ENCODE measurements around the gene TNS3. TPM values are rescaled to one million over a fixed set of nuclear protein-coding genes. Genes with fewer than 3 reads are reported as not detected.

TNS3 gene
- total RNA-seq, 1 donor from 2014 or later = 43.2 TPM

GRCh38 chr7:47307311-47307710, 274.6 kb downstream of the TNS3 start:
- ATAC-seq (ENCODE audit: poor library complexity) = no peak
- no peak for DNase-seq
- intact Hi-C loops (cut with DNase I) = no loop called here

GRCh38 chr7:47304727-47305719, 276.9 kb downstream of the TNS3 start:
- intact Hi-C loops (cut with DNase I) = no loop called here
- DNase-seq = no peak
- peak; percentile 83 for ATAC-seq (ENCODE audit: poor library complexity)

GRCh38 chr7:47303695-47304453, 278.0 kb downstream of the TNS3 start:
- intact Hi-C loops (cut with DNase I) = no loop called here
- ATAC-seq (ENCODE audit: poor library complexity) = no peak
- DNase-seq = no peak

- intact Hi-C loops (cut with DNase I) = no loop called here
- no peak for DNase-seq
- ATAC-seq (ENCODE audit: poor library complexity) = no peak
Measured at GRCh38 chr7:47303014-47303694, 278.8 kb downstream of the TNS3 start.

- no peak for DNase-seq
- intact Hi-C loops (cut with DNase I) = no loop called here
- no peak for ATAC-seq (ENCODE audit: poor library complexity)
Measured at GRCh38 chr7:47302560-47302959, 279.4 kb downstream of the TNS3 start.

- ATAC-seq (ENCODE audit: poor library complexity) = no peak
- intact Hi-C loops (cut with DNase I) = no loop called here
- no peak for DNase-seq
Measured at GRCh38 chr7:47301657-47302295, 280.1 kb downstream of the TNS3 start.

- DNase-seq (no peak), ATAC-seq (ENCODE audit: poor library complexity) (no peak)
- intact Hi-C loops (cut with DNase I) = no loop called here
Measured at GRCh38 chr7:47301105-47301477, 280.8 kb downstream of the TNS3 start.

- DNase-seq (no peak), ATAC-seq (ENCODE audit: poor library complexity) (no peak)
- intact Hi-C loops (cut with DNase I) = no loop called here
Measured at GRCh38 chr7:47300472-47301104, 281.3 kb downstream of the TNS3 start.

- DNase-seq (no peak), ATAC-seq (ENCODE audit: poor library complexity) (no peak)
- intact Hi-C loops (cut with DNase I) = no loop called here
Measured at GRCh38 chr7:47299496-47299895, 282.4 kb downstream of the TNS3 start.

GRCh38 chr7:47298636-47299035, 283.3 kb downstream of the TNS3 start:
- DNase-seq (no peak), ATAC-seq (ENCODE audit: poor library complexity) (no peak)
- intact Hi-C loops (cut with DNase I) = no loop called here

- ATAC-seq (ENCODE audit: poor library complexity) (no peak), DNase-seq (no peak)
- intact Hi-C loops (cut with DNase I) = no loop called here
Measured at GRCh38 chr7:47297120-47297519, 284.8 kb downstream of the TNS3 start.

GRCh38 chr7:47295606-47296005, 286.3 kb downstream of the TNS3 start:
- DNase-seq = no peak
- ATAC-seq (ENCODE audit: poor library complexity) = no peak
- intact Hi-C loops (cut with DNase I) = no loop called here

GRCh38 chr7:47294556-47295222, 287.2 kb downstream of the TNS3 start:
- intact Hi-C loops (cut with DNase I) = no loop called here
- no peak for DNase-seq
- peak; percentile 4 for ATAC-seq (ENCODE audit: poor library complexity)

- no peak for DNase-seq
- intact Hi-C loops (cut with DNase I) = no loop called here
- peak; percentile 64 for ATAC-seq (ENCODE audit: poor library complexity)
Measured at GRCh38 chr7:47293884-47294555, 287.9 kb downstream of the TNS3 start.

GRCh38 chr7:47292832-47293309, 289.0 kb downstream of the TNS3 start:
- intact Hi-C loops (cut with DNase I) = no loop called here

GRCh38 chr7:47291461-47292081, 290.3 kb downstream of the TNS3 start:
- intact Hi-C loops (cut with DNase I) = no loop called here
- no peak for DNase-seq
- ATAC-seq (ENCODE audit: poor library complexity) = no peak

More at GRCh38 chr7:47292832-47293309, 289.0 kb downstream of the TNS3 start:
- ATAC-seq (ENCODE audit: poor library complexity) (no peak), DNase-seq (no peak)

- DNase-seq (no peak), ATAC-seq (ENCODE audit: poor library complexity) (no peak)
- intact Hi-C loops (cut with DNase I) = no loop called here
Measured at GRCh38 chr7:47290867-47291266, 291.0 kb downstream of the TNS3 start.
